Astrocyte (in vitro differentiated cells and primary cell): ENCODE measurements around the gene MCF2L. TPM values are rescaled to one million over a fixed set of nuclear protein-coding genes. Genes with fewer than 3 reads are reported as not detected.

Experiments
- DNase-seq: peaks from one replicate; pipeline ENCODE4 v3.0.0-alpha.2; 2010; ENCODE audit warnings: low read depth
- FAIRE-seq: peaks from 2 replicates; lab custom pipeline; 2011; peaks lifted over from hg19 to GRCh38; lab: Jason Lieb, UNC
- H2AFZ ChIP-seq: 2 replicates; pipeline ENCODE4 v1.6.0; 2012; ENCODE audit warnings: low read depth, low read length, inconsistent platforms
- H3K27ac ChIP-seq: 2 replicates; pipeline ENCODE4 v1.5.1; 2011; ENCODE audit warnings: low read depth, low read length, inconsistent platforms
- H3K27me3 ChIP-seq: 2 replicates; pipeline ENCODE4 v1.6.0; 2011; ENCODE audit warnings: low read length, inconsistent platforms; ENCODE audit not compliant: insufficient read depth
- H3K36me3 ChIP-seq: 2 replicates; pipeline ENCODE4 v1.5.1; 2011; ENCODE audit warnings: low read length, inconsistent platforms; ENCODE audit not compliant: insufficient read depth
- H3K4me1 ChIP-seq: 2 replicates; pipeline ENCODE4 v1.5.1; 2011; ENCODE audit warnings: low read length, inconsistent platforms; ENCODE audit not compliant: insufficient read depth
- H3K4me2 ChIP-seq: 2 replicates; pipeline ENCODE4 v1.6.0; 2012; ENCODE audit warnings: low read length, inconsistent platforms
- H3K4me3 ChIP-seq: 2 replicates; pipeline ENCODE4 v1.5.1; 2011; ENCODE audit warnings: low read depth, mild to moderate bottlenecking, low read length, inconsistent platforms; ENCODE audit not compliant: insufficient read depth
- H3K79me2 ChIP-seq: 2 replicates; pipeline ENCODE4 v1.6.0; 2012; ENCODE audit warnings: mild to moderate bottlenecking, low read length, inconsistent platforms; ENCODE audit not compliant: insufficient read depth
- H3K9ac ChIP-seq: 2 replicates; pipeline ENCODE4 v1.6.0; 2012; ENCODE audit warnings: mild to moderate bottlenecking, low read length, inconsistent platforms
- H3K9me3 ChIP-seq: 2 replicates; pipeline ENCODE4 v1.5.1; 2012; ENCODE audit warnings: low read depth, mild to moderate bottlenecking, low read length, inconsistent platforms; ENCODE audit not compliant: insufficient read depth
- H4K20me1 ChIP-seq: 2 replicates; pipeline ENCODE4 v1.6.0; 2012; ENCODE audit warnings: low read length, inconsistent platforms; ENCODE audit not compliant: insufficient read depth
- H3K27ac Mint-ChIP-seq: one replicate; pipeline ENCODE4 v1.8.0; 2021; ENCODE audit warnings: mild to moderate bottlenecking, mixed read lengths; ENCODE audit not compliant: unreplicated experiment
- H3K27me3 Mint-ChIP-seq: one replicate; pipeline ENCODE4 v1.8.0; 2021; ENCODE audit warnings: low read depth, mixed read lengths; ENCODE audit not compliant: unreplicated experiment
- H3K36me3 Mint-ChIP-seq: one replicate; pipeline ENCODE4 v1.8.0; 2021; ENCODE audit warnings: low read depth, mixed read lengths; ENCODE audit not compliant: unreplicated experiment
- H3K4me1 Mint-ChIP-seq: one replicate; pipeline ENCODE4 v1.8.0; 2021; ENCODE audit warnings: low read depth, mixed read lengths; ENCODE audit not compliant: unreplicated experiment
- H3K4me3 Mint-ChIP-seq: one replicate; pipeline ENCODE4 v1.8.0; 2021; ENCODE audit warnings: mild to moderate bottlenecking, moderate library complexity, mixed read lengths; ENCODE audit not compliant: unreplicated experiment
- H3K9me3 Mint-ChIP-seq: one replicate; pipeline ENCODE4 v1.8.0; 2021; ENCODE audit warnings: mild to moderate bottlenecking, mixed read lengths; ENCODE audit not compliant: unreplicated experiment
- EZH2 ChIP-seq: IDR thresholded peaks from 2 replicates; pipeline ENCODE4 v1.6.1; 2012; ENCODE audit warnings: mild to moderate bottlenecking, low read length, inconsistent platforms; ENCODE audit not compliant: insufficient read depth
- total RNA-seq: library from RNA; stranded (reverse); gene quantifications from 2 replicates; pipeline ENCODE4 v1.2.1, GENCODE V29; 2021
- TF ChIP-seq, protein P1 (sequence below): IDR thresholded peaks from 2 replicates; pipeline ENCODE4 v1.5.1; 2011; ENCODE audit warnings: low read depth, mild to moderate bottlenecking, inconsistent platforms, low read length, moderate library complexity; ENCODE audit not compliant: insufficient read depth

Gene MCF2L
- total RNA-seq, 1 donor from 2014 or later: 3.4 TPM

DNA sequence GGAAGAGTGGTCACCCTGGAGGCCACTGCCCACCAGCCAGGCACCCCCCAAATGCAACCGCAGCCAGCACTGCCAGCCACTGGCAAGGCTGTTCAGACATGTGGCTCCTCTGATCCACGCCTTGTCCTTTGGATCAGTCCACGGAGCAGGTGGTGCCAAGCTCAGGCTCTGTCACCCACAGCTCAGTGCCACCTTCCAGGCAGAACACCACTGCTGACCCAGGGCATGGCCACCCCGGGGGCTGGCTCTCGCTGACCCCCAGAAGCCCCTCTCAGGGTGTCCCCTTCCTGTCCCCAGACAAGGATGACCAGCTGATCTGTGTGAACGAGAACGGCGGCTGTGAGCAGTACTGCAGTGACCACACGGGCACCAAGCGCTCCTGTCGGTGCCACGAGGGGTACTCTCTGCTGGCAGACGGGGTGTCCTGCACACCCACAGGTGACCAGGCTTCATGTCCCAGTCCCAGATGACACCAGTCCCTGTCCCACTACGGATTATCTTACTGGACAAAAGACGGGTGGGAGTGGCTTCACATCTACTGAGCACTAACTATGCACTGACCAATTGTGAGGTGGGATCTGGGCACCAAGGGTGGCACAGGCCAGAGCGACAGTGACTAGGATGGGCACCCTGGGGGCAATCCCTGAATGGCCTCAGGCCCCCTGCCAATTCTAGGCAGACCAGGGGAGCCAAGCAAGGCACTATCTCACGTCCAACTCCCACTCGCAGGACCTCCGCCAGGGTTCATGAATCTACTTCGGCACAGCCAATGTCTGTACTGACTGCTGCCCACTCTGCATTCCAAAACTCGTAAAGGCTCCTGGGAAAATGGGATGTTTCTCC, 146.6 kb downstream of the MCF2L start:
- H3K4me1 Mint-ChIP-seq: peaks cover 3% of the 10 kb centered on the region
- no peak overlapping the region for H3K27ac Mint-ChIP-seq
- FAIRE-seq (no peak), DNase-seq (no peak)
- peaks cover 44% of the 10 kb centered on the region for H3K27me3 Mint-ChIP-seq
- Histone ChIP-seq H3K4me2 (no peak overlapping the region), H3K36me3 (no peaks in the 10 kb centered on the region), H4K20me1 (no peaks in the 10 kb centered on the region), H3K4me1 (no peaks in the 10 kb centered on the region), H2AFZ (no peak overlapping the region), H3K27me3 (peaks cover 17% of the 10 kb centered on the region), H3K79me2 (no peaks in the 10 kb centered on the region), H3K9ac (no peak overlapping the region), H3K27ac (no peak overlapping the region), H3K9me3 (no peaks in the 10 kb centered on the region), H3K4me3 (no peak overlapping the region)
- H3K9me3 Mint-ChIP-seq: no peaks in the 10 kb centered on the region
- TF ChIP-seq, protein P1, sequence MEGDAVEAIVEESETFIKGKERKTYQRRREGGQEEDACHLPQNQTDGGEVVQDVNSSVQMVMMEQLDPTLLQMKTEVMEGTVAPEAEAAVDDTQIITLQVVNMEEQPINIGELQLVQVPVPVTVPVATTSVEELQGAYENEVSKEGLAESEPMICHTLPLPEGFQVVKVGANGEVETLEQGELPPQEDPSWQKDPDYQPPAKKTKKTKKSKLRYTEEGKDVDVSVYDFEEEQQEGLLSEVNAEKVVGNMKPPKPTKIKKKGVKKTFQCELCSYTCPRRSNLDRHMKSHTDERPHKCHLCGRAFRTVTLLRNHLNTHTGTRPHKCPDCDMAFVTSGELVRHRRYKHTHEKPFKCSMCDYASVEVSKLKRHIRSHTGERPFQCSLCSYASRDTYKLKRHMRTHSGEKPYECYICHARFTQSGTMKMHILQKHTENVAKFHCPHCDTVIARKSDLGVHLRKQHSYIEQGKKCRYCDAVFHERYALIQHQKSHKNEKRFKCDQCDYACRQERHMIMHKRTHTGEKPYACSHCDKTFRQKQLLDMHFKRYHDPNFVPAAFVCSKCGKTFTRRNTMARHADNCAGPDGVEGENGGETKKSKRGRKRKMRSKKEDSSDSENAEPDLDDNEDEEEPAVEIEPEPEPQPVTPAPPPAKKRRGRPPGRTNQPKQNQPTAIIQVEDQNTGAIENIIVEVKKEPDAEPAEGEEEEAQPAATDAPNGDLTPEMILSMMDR: no peak
- no peak for TF ChIP-seq EZH2
- H3K4me3 Mint-ChIP-seq: no peak overlapping the region
- no peaks in the 10 kb centered on the region for H3K36me3 Mint-ChIP-seq

DNA sequence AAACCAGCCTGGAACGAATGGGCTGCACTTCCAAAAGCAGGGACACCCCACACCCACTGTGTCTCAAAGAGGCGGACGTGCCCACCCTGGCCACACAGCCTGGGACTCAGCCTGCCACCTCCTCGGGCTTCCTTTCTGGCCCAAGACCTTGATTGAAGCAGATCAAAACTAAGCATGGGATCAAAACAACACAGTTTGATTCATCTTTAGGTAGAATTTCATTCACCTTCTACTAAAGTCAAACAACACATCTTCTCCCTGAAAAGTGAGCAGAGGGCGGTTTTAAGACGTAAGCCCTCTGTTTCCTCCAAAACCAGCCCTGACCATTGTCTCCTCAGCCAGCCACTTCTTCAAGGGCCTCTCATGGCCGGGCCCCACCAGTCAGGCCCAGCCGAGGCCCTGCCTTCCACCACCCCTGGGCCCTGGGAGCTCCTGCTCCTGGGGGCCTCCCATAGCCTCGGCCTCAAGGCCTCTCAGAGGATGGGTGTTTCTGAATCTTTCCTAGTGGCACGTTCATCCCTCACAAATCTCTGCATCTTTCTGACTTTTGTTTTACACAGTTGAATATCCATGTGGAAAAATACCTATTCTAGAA, 147.3 kb downstream of the MCF2L start:
- no peaks in the 10 kb centered on the region for H3K36me3 Mint-ChIP-seq
- Histone ChIP-seq H2AFZ (no peak overlapping the region), H3K9me3 (no peaks in the 10 kb centered on the region), H3K27ac (no peak overlapping the region), H3K79me2 (no peaks in the 10 kb centered on the region), H3K27me3 (peaks cover 11% of the 10 kb centered on the region), H3K9ac (no peak overlapping the region), H3K4me1 (no peaks in the 10 kb centered on the region), H3K4me3 (no peak overlapping the region), H4K20me1 (no peaks in the 10 kb centered on the region), H3K36me3 (no peaks in the 10 kb centered on the region), H3K4me2 (no peak overlapping the region)
- no peak for DNase-seq
- FAIRE-seq: no peak
- H3K27me3 Mint-ChIP-seq: peaks cover 50% of the 10 kb centered on the region
- H3K4me1 Mint-ChIP-seq: peaks cover 3% of the 10 kb centered on the region
- TF ChIP-seq EZH2: no peak
- TF ChIP-seq, protein P1: no peak
- H3K9me3 Mint-ChIP-seq: no peaks in the 10 kb centered on the region
- no peak overlapping the region for H3K27ac Mint-ChIP-seq
- H3K4me3 Mint-ChIP-seq: no peak overlapping the region
